Measurements from ENCODE around the gene VPS13D.
"Not testable (repeated sequence)": the region's sequence is repeated elsewhere in the genome, so short reads cannot be mapped to it uniquely, and the experiment has no call there.

The VPS13D gene

DNA sequence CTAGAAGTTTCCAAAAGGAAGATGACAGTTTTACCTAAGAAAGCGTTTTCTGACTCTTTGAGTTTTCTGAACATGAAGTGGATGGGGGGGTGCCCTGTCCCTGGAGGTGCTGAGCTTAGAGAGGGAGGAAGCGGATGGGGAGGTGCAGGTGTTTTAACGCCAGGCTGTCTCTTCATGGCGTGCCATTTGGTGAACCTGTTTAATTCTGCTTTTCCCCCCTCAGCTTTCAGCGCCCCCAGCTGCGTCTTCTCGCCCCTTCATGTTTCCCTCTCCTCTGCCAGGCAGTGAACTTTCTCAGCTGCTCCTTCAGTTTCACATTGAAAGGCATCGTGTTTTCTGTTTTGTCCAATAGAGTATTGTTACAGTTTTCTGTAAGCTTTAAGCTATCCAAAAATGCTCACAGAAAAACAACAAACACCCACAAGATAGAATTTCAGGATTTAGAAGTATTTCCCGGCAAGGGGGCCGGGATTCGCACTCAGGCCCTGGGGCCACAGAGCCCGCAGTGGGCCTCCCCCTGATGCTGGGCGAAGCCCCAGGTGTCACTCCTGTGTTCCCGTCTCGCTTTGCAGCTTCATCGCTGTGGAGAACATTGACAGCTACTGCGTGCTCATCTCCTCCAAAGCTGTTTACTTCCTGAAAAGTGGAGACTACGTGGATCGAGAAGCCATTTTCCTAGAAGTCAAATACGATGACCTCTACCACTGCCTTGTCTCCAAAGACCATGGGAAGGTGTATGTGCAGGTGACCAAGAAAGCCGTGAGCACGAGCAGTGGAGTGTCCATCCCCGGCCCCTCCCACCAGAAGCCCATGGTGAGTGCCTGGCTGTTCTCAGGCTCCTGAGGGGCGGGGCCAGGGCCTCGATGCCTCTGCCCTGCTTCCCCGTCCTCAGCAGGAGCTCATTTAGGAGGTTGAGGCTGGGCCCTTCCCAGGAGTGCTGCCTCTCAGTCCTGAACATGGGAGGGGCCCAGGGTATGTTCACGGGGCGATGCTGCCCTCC, 276.8 kb downstream of the VPS13D start:
- DNase-seq (ENCODE audit: low read depth in 1 of 2, low spot score in 1 of 2): no peak

DNA sequence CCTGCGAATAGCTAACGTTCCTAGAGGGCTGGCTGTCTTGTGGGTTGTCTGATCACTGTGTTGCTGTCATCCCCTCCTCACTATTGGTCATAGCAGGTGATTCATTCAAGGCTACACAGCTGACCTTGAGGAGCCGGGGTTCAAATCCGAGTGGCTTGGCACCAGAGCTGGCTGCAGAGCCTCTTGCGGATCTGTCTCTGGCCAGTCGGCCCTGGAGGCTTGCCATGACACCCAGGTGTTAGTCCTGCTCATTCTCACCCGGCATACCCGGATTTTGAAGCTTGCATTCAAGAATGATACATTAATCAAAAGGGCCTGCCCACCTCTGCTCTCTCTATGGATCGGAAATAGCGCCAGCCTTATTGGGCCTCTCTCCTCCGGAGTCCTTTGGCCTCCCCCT, 277.8 kb downstream of the VPS13D start:
- DNase-seq (ENCODE audit: low read depth in 1 of 2, low spot score in 1 of 2): no peak

DNA sequence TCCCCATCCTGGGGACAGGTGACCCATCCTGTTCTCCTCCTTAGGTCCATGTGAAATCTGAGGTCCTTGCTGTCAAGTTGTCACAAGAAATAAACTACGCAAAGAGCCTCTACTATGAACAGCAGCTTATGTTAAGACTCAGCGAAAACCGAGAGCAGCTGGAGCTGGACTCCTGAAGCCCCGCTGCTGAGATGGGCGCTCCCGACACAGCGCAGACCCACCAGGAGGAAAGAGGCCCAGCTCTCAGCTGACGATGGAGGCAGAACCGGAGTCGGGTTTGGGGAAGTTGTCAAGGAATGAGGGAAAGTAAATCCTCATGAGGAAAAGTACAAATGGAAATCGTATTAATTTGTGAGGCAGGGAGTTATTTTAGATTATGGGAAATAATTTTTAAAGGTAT, 279.0 kb downstream of the VPS13D start:
- no peak for DNase-seq (ENCODE audit: low read depth in 1 of 2, low spot score in 1 of 2)

DNA sequence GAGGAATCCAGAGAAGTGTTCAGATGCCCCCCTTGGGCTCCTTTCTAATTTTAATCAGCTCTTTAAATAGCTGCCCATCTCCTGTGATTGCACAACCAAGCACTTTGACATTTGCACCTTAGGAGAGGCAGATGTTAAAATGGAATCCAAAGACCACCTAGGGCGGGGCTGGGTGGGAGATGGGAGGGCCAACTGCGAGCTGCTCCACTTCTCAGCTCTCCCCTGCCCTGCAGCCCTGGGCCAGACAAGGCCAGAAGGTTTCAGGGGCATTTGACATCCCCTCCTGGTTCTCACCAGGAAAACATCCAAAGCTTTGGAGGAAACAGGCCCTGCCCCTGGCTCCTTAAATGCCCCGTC, 281.3 kb downstream of the VPS13D start:
- no peak for DNase-seq (ENCODE audit: low read depth in 1 of 2, low spot score in 1 of 2)

DNA sequence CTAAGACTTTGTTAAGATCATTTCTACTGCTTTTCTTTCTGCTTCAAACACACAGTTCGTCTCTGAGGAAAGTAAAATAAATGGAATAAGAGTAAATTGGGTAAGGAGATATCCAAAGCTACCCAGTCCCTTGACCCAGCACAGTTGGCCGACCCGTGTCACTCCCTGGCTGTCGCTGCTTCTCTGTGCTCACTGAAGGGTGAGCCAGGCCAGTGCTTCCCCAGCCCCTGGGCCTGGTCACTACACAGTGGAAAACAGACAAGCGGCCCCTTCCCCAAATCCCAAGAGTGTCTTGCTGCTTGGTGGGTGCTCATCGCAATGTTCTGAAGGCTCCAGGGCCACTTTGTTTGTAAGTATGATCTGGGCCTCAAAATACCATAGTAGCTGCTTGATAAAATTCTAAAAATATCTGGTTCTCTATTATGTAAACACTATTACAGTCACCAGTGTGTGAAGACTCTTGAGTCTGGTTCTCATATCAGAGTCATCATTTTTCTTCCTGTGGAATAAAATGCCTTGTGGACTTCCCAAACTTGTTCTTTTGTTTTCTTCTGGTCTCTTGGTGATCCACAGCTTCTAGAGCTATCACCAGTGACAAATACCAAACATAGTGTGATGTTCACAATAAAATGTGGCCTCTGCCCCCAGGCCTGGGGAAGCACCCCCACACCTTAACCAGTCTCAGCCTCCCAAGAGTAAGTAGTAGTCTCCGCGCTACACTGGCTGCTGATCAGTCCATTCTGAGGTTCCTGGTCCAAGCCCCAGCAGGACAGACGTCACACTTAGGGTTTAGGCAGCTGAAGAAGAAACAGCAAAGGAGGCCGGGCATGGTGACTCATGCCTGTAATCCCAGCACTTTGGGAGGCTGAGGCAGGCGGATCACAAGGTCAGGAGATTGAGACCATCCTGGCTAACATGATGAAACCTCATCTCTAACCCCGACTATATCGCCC, 282.0 kb downstream of the VPS13D start:
- no peak for DNase-seq (ENCODE audit: low read depth in 1 of 2, low spot score in 1 of 2)

DNA sequence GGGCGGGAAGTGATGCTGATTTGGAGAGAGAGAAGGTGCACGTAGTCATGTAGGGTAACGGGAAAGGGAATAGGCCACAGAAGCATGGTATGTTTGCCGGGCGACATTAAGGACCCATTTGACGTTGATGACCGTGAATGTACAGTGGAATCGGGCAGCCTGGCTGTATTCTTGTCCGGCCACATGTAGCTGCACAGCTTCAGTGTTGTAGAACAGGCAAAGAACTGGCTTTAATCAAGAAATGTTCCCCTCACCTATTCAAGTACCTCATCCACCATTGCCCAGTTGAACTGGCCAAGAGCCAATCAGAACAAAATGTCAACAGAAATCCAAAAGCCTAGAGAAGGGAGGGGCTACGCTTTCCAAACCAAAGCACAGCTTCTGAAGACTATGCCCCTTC, 283.4 kb downstream of the VPS13D start:
- no peak for DNase-seq (ENCODE audit: low read depth in 1 of 2, low spot score in 1 of 2)

DNA sequence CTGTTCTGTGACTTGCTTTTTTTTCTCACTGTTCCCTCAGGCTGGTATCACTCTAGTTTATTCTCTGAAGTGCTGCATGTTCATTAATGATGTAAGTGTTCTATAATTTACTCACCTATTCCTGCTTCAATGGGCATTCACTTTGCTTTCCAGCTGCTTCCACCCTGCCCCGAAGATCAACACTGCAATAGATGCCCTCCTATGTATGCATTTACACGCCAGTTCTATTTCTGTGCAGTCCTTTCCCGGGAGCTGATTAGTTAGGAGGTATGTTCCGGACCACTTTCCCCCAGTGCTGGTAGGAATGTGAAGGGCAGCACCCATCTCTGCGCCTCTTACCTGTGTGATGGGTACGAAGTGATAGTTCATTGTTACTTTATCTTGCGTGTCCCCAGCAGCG, 284.8 kb downstream of the VPS13D start:
- DNase-seq (ENCODE audit: low read depth in 1 of 2, low spot score in 1 of 2): no peak

DNA sequence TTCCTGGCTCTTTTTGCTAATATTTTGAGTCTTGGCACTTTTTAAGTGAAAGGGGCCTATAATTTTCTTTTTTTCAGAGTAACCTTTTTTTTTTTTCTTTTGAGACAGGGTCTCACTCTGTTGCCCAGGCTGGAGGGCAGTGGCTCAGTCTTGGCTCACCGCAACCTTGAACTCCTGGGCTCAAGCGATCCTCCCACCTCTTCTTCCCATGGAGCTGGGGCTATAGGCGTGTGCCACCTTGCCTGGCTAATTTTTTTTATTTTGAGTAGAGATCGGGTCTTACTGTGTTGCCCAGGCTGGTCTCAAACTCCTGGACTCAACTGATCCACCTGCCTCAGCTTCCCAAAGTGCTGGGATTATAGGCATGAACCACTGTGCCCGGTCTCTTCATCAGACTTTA, 285.4 kb downstream of the VPS13D start:
- DNase-seq (ENCODE audit: low read depth in 1 of 2, low spot score in 1 of 2): no peak

DNA sequence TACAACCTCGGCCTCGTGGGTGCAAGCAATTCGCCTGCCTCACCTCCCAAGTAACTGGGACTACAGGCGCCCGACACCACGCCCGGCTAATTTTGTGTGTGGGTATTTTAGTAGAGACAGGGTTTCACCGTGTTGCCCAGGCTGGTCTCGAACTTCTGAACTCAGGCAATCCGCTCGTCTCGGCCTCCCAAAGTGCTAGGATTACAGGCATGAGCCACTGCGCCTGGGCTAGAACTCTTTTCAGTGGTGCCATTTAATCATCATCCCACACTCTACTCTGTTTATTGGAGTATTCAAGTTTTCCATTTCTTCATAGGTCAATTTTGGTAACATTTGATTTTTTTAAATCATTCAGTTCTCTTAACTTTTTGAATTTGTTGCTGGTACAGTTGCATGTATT, 286.9 kb downstream of the VPS13D start:
- no peak for DNase-seq (ENCODE audit: low read depth in 1 of 2, low spot score in 1 of 2)

DNA sequence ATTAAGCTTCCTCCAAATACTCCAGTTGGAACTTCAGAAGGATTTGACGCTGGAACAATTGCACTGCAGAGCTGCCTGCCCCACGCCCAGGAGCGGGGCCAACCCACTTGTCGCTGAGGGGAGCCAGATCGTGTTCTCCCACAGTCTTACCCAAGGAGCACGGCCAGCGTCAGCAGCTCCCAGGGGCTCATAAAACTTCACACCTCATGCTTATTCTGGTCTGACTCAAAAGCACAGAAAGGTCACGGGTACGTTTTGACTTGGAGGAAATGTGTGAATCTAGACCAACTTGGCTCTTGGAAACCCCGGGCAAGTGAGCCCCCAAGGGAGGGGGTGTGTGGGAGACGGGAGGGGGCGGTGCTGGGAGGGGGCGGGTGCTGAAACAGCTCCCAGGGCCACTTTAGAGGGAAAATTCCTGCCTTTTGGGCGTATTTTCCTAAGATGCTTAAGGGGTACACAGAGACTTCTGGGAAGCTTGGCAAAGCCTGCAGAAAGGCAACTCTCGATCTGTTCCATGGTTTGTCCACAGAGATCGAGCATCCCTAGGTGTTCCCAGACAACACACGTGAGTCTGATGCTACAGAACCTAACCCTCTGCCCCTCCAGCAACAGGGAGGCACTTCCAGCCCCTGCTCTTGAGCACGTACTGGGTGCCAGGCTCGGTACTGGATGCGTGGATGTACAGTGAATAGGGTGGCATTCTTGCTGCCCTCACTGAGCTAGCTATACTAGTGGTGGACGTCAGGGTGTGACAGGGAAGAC, 289.3 kb downstream of the VPS13D start:
- peak in 1 of 2 donors; percentile 4 for DNase-seq (ENCODE audit: low read depth in 1 of 2, low spot score in 1 of 2)

DNA sequence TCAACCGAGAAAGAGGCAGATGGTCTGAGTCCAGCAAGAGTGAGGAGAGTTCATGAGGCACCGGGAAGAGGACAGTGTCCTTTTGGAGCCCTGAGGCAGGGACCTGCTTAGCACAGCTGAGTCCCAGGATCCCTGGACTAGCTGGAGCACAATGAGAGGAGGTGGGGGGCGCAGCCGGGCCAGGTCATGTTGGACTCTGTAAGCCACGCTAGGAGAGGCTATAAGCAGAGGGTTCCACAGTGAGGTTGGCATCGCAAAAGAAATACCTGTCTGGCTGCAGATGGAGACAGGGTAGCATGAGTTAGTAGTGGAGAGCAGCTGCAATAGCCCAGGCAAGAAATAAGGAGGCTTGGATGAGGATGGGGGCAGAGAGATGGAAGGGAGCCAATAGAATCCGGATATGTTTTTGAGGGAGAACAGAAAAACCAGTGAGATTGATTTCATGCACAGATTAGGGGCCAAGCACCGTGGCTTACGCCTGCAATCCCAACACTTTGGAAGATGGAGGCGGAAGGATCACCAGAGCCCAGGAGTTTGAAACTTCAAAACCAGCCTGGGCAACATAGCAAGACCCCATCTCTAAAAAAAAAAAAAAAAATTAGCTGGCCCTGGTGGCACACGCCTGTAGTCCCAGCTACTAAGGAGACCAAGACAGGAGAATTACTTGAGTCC, 290.0 kb downstream of the VPS13D start:
- no peak for DNase-seq (ENCODE audit: low read depth in 1 of 2, low spot score in 1 of 2)

DNA sequence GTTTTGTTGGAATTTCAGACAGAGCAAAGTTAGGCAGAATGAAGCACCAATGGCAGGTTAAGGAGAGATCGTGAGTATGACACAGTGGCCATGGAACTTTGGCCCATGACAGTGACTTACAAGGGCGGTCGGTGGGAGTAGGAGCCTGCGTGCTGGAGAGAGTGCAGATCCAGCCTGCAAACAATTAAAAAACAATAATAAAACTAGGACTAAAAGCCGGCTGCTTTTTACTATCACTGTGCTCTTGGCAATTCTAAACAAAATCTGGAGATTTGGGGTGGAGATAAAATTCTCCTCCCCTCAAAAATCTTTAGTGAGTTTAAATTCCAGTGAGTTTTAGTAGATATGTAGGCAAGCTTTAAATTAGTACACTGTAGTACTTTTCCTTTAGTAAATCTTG, 291.3 kb downstream of the VPS13D start:
- no peak for DNase-seq (ENCODE audit: low read depth in 1 of 2, low spot score in 1 of 2)

DNA sequence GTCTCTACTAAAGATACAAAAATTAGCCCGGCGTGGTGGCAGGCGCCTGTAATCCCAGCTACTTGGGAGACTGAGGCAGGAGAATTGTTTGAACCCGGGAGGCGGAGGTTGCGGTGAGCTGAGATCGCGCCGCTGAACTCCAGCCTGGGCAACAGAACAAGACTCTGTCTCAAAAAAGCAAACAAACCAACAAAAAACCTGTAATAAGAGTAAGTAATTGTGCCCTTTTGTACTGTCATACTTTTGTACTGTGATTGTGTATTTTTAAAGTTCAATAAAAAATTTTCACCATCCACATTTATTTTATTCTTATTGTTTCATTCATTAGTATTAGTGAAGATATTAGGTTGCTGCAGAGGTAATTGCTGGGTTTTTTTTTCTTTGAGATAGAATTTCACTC, 292.9 kb downstream of the VPS13D start:
- not testable (repeated sequence) for DNase-seq (ENCODE audit: low read depth in 1 of 2, low spot score in 1 of 2)

DNA sequence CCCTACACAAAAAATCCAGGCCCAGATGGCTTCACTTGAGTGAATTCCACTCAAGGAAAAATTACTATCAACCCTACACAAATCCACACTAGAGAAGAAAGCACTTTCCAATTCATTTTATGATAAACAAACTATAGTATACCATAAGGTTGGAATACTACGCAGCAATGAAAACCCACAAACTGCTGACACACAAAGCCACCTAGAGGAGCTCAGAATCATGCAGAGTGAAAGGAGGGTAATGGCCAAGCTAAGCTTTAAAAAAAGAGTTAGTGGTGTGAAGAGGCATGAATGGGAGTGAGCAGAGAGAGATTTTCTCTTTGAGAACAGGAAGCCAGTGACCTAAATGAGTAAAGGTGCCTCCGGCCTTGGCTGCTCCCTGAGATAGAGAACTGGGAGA, 294.4 kb downstream of the VPS13D start:
- DNase-seq (ENCODE audit: low read depth in 1 of 2, low spot score in 1 of 2): no peak

DNA sequence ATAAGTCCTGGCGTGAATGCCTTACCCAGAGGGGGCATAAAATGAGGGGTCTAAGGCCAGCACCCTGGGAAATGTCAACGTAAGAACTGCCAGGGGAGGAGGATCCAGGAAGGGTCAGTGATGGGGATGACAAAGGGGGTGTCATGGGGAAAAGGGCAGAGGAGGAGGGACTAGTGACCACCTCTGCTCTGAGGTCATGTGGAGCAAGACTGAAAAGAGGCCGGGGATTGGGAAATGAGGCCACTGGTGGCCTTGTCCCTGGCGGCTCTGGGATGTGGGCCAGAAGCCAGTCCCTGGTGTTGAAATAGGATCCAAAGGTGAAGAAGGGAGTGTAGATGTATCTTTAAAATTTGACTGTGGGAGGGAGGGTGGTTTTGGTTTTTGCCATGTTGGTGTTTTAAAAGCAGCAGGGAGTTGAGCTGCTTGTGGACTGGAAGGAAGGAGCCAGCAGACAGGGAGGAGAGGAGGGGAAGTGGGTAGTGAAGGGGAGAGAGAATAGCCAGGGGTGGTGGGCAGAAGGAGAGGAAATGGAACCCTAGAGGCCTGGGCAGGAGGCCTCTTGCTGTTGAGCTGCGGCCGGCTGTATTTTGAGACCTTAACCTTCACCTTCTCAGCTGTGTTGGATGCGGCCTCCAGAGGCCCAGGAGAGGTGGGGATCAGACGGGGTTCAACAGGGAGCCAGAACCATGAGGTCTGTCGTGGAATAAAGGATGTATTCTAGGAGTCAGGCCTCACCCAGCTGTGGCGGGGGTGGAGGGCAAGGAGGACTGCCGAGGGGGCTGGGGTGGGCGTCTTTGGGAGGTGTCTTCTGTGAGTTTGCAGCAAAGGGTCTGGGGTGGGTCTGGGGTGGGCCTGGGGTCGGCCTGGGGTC, 295.7 kb downstream of the VPS13D start:
- no peak for DNase-seq (ENCODE audit: low read depth in 1 of 2, low spot score in 1 of 2)

DNA sequence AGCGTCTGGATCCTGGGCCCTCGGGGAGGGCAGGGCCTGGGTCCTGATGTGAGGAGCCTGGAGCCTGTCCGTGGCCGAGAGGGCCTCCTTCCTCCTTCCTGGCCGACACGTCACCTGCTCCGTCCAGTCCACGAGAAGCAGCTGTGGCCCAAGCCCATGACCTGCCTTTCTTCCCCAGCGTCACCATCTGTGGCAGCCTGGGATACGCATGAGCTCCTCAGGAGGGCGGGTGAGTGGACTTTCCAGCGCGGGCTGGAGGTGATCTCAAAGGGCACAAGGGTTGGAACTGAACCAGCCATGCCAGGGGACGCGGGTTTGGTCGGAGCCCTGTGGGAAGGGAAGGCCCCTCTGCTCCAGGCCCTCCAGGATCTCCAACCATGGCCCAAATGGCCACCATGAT, 297.7 kb downstream of the VPS13D start:
- no peak for DNase-seq (ENCODE audit: low read depth in 1 of 2, low spot score in 1 of 2)

DNA sequence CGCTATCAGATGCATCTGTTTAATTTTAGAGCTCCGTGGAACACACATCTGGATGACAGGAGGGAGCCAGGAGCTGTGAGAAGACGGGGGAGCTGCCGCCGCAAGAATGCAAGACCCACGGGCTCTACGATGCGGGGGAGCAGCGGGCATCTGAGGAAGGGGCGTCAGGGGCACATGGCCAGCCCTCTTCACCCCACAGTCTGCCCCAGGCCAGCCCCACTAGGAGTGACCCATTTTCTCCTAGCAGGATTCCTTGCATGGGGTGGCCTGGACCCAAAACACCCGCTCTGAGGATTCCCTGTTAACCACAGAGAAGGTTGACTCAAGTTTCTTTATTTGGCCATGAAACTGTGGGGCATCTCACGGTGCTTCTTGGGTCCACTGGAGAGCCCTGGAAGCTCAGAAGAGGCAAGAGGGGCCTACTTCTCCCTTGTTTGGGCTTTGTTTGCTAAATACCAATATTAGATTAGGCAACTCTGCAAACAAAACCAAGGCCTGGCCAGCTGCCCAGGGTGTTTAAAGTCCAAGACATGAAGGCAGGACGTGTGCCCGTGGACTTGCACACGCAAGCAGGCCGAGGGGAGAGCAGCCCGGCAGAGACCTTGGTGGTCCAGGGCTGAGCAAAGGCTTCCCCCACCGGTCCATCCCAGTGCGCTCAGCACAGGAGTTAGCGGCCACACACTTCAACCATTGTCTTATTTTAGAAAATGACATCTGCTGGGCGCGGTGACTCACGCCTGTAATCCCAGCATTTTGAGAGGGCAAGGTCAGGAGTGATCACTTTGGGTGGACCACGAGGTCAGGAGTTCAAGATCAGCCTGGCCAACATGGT, 298.4 kb downstream of the VPS13D start:
- DNase-seq (ENCODE audit: low read depth in 1 of 2, low spot score in 1 of 2): no peak

DNA sequence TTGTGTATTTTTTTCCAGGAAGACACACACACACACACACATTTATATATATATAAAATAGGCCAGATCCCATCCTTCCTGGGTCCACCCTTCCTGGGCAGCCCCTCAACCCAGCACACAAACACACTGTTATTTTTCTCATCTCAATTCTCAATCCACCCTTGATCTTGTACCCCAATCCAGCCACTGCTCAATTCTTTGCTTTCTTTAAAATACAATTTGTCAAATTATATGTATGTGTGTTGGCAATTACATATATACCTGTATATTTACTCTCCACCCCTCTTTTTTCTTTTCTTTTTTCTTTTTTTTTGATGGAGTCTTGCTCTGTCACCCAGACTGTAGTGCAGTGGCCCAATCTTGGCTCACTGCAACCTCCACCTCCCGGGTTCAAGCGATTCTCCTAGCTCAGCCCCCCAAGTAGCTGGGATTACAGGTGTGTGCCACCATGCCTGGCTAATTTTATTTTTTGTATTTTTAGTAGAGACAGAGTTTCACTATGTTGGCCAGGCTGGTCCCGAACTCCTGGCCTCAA, 299.9 kb downstream of the VPS13D start:
- no peak for DNase-seq (ENCODE audit: low read depth in 1 of 2, low spot score in 1 of 2)

Measured in activated T-helper 1 cell treated with anti-CD3 and anti-CD28 coated beads, Interleukin-2, amount 50 U/mL, for 16 hours (primary cell).